Choroid plexus epithelial cell (primary cell): ENCODE data around the gene TC2N.
"Not testable (repeated sequence)": the region's sequence is repeated elsewhere in the genome, so short reads cannot be mapped to it uniquely, and the experiment has no call there.

Experiments used
- DNase-seq: peaks from one replicate; pipeline ENCODE4 v3.0.0-alpha.2; 2010; ENCODE audit warnings: low read depth
- H3K4me3 ChIP-seq: 2 replicates; pipeline ENCODE4 v1.5.1; 2011; ENCODE audit warnings: low read depth, mild to moderate bottlenecking, control low read depth, low read length, moderate library complexity
- CTCF ChIP-seq: conservative IDR thresholded peaks from 2 replicates; pipeline ENCODE4 v1.5.1; 2011; ENCODE audit warnings: low read depth, mild to moderate bottlenecking, control low read depth, inconsistent platforms, low read length, moderate library complexity

The TC2N gene

GRCh38 chr14:91845652-91846051, 21.7 kb downstream of the TC2N start:
- H3K4me3 ChIP-seq, result no peak overlapping the region
- TF ChIP-seq CTCF, result no peak
- no peak for DNase-seq

- not testable (repeated sequence) for H3K4me3 ChIP-seq, DNase-seq
Measured at GRCh38 chr14:91845056-91845455, 22.3 kb downstream of the TC2N start.

- no peak for TF ChIP-seq CTCF
- no peak for DNase-seq
- H3K4me3 ChIP-seq, result no peak overlapping the region
Measured at GRCh38 chr14:91844029-91844428, 23.3 kb downstream of the TC2N start.

- DNase-seq, result no peak
- no peak for TF ChIP-seq CTCF
- no peak overlapping the region for H3K4me3 ChIP-seq
Measured at GRCh38 chr14:91843437-91843836, 23.9 kb downstream of the TC2N start.

- TF ChIP-seq CTCF, result no peak
- no peak for DNase-seq
- no peak overlapping the region for H3K4me3 ChIP-seq
Measured at GRCh38 chr14:91841065-91841464, 26.3 kb downstream of the TC2N start.

- H3K4me3 ChIP-seq, result no peak overlapping the region
- DNase-seq, result no peak
- no peak for TF ChIP-seq CTCF
Measured at GRCh38 chr14:91839749-91840148, 27.6 kb downstream of the TC2N start.

GRCh38 chr14:91837076-91837475, 30.3 kb downstream of the TC2N start:
- TF ChIP-seq CTCF, result no peak
- DNase-seq, result no peak
- no peak overlapping the region for H3K4me3 ChIP-seq
